ENCODE results near the gene ATP8B1.

DNA sequence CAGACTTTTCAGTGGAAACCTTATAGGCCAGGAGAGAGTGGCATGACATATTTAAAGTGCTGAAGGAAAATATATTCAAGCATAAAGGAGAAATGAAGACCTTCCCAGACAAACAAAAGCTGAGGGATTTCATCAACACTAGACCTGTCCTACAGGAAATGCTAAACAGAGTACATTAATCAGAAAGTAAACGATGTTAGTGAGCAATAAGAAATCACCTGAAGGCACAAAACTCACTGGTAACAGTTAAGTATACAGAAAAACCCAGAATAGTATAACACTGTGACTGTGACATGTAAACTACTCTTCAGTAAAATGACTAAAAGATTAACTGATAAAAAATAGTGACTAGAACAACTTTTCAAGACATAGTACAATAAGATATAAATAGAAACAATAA is 87.4 kb downstream of the ATP8B1 start:
- TF ChIP-seq EHMT2 (IDR thresholded peaks at IDR 0.05; ENCODE audit: low read depth) (no peak), PBX3 (IDR thresholded peaks at IDR 0.05) (no peak), CHD2 (IDR thresholded peaks at IDR 0.05; ENCODE audit: low read length, partially characterized antibody) (no peak), HOXA7 (CRISPR knock-in tag; IDR thresholded peaks at IDR 0.05) (no peak), POLR2A (IDR thresholded peaks at IDR 0.05; ENCODE audit: low read length) (no peak), RFX5 (IDR thresholded peaks at IDR 0.05) (no peak), JUN (IDR thresholded peaks at IDR 0.05) (no peak), TFCP2L1 (CRISPR knock-in tag; IDR thresholded peaks at IDR 0.05) (no peak), ZC3H11A (IDR thresholded peaks at IDR 0.05) (no peak), MAZ (IDR thresholded peaks at IDR 0.05; ENCODE audit: borderline replicate concordance, low read depth, low read length) (no peak)
- TF ChIP-seq, protein P1, sequence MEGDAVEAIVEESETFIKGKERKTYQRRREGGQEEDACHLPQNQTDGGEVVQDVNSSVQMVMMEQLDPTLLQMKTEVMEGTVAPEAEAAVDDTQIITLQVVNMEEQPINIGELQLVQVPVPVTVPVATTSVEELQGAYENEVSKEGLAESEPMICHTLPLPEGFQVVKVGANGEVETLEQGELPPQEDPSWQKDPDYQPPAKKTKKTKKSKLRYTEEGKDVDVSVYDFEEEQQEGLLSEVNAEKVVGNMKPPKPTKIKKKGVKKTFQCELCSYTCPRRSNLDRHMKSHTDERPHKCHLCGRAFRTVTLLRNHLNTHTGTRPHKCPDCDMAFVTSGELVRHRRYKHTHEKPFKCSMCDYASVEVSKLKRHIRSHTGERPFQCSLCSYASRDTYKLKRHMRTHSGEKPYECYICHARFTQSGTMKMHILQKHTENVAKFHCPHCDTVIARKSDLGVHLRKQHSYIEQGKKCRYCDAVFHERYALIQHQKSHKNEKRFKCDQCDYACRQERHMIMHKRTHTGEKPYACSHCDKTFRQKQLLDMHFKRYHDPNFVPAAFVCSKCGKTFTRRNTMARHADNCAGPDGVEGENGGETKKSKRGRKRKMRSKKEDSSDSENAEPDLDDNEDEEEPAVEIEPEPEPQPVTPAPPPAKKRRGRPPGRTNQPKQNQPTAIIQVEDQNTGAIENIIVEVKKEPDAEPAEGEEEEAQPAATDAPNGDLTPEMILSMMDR (IDR thresholded peaks at IDR 0.05): no peak
- TF ChIP-seq, protein P2, sequence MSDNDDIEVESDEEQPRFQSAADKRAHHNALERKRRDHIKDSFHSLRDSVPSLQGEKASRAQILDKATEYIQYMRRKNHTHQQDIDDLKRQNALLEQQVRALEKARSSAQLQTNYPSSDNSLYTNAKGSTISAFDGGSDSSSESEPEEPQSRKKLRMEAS (IDR thresholded peaks at IDR 0.05): no peak

Data from A549 (cell line).